Measurements from ENCODE around the gene SDHB. TPM values are rescaled to one million over a fixed set of nuclear protein-coding genes. Genes with fewer than 3 reads are reported as not detected.

The SDHB gene
- total RNA-seq, 2 donors from 2014 or later = 38.9 to 59.4 TPM

GRCh38 chr1:17004466-17005364, 49.1 kb downstream of the SDHB start:
- Histone ChIP-seq H3K4me3 (no peak overlapping the region), H3K4me1 (peaks cover 4% of the 10 kb centered on the region), H3K36me3 (replicated peaks in 1 of 2; ENCODE audit: insufficient read depth in 1 of 2, low read depth in 2 of 2) (peaks cover 0 to 21% of the 10 kb centered on the region in 2 donors), H3K9me3 (no peaks in the 10 kb centered on the region), H3K27ac (no peak overlapping the region), H3K27me3 (no peaks in the 10 kb centered on the region)
- no peak for DNase-seq
- WGBS, 2 donors = 92 to 95% methylated on average over 18 to 22 of the region's 24 CpGs
- intact Hi-C loops (cut with DNase I) = no loop called here
- no peak for ATAC-seq
- TF ChIP-seq CTCF (IDR thresholded peaks at IDR 0.05) (no peak), POLR2A (IDR thresholded peaks at IDR 0.05) (no peak)

- intact Hi-C loops (cut with DNase I) = no loop called here
Measured at GRCh38 chr1:17002524-17002902, 51.3 kb downstream of the SDHB start.

GRCh38 chr1:17001760-17002523, 51.9 kb downstream of the SDHB start:
- no peak overlapping the region for H3K27ac ChIP-seq
- H3K36me3 ChIP-seq (replicated peaks in 1 of 2; ENCODE audit: insufficient read depth in 1 of 2, low read depth in 2 of 2) = peaks cover 0 to 32% of the 10 kb centered on the region in 2 donors
- H3K4me1 ChIP-seq = no peaks in the 10 kb centered on the region
- no peaks in the 10 kb centered on the region for H3K9me3 ChIP-seq
- H3K27me3 ChIP-seq = no peaks in the 10 kb centered on the region
- ATAC-seq = no peak
- intact Hi-C loops (cut with DNase I) = no loop called here
- WGBS, 2 donors = 92% methylated on average over 12 to 15 of the region's 19 CpGs
- no peak for DNase-seq
- TF ChIP-seq POLR2A (IDR thresholded peaks at IDR 0.05) = no peak
- TF ChIP-seq CTCF (IDR thresholded peaks at IDR 0.05) = no peak
- no peak overlapping the region for H3K4me3 ChIP-seq

More at GRCh38 chr1:17002524-17002902, 51.3 kb downstream of the SDHB start:
- Histone ChIP-seq H3K9me3 (no peaks in the 10 kb centered on the region), H3K36me3 (replicated peaks in 1 of 2; ENCODE audit: insufficient read depth in 1 of 2, low read depth in 2 of 2) (peaks cover 0 to 29% of the 10 kb centered on the region in 2 donors), H3K4me1 (no peaks in the 10 kb centered on the region), H3K4me3 (no peak overlapping the region), H3K27ac (no peak overlapping the region), H3K27me3 (no peaks in the 10 kb centered on the region)
- DNase-seq = no peak
- WGBS, 2 donors = 90 to 100% methylated on average over 4 of the region's 4 CpGs
- ATAC-seq = no peak
- TF ChIP-seq CTCF (IDR thresholded peaks at IDR 0.05) = no peak
- TF ChIP-seq POLR2A (IDR thresholded peaks at IDR 0.05) = no peak

- ATAC-seq (no peak), DNase-seq (no peak)
- intact Hi-C loops (cut with DNase I) = no loop called here
- Histone ChIP-seq H3K36me3 (replicated peaks in 1 of 2; ENCODE audit: insufficient read depth in 1 of 2, low read depth in 2 of 2) (peaks cover 0 to 38% of the 10 kb centered on the region in 2 donors), H3K27ac (no peak overlapping the region), H3K9me3 (no peaks in the 10 kb centered on the region), H3K4me3 (no peak overlapping the region), H3K4me1 (no peaks in the 10 kb centered on the region), H3K27me3 (no peaks in the 10 kb centered on the region)
- no peak for TF ChIP-seq CTCF (IDR thresholded peaks at IDR 0.05)
- 91 to 94% methylated on average over 6 of the region's 8 CpGs for WGBS, 2 donors
Measured at GRCh38 chr1:16999863-17000262, 54.0 kb downstream of the SDHB start.

All from body of pancreas (tissue), 4 donors.